Muscle layer of colon (tissue), 2 donors: ENCODE results near the gene DDX3X.
"Not testable (repeated sequence)": the region's sequence is repeated elsewhere in the genome, so short reads cannot be mapped to it uniquely, and the experiment has no call there.

Experiments used
- H3K27ac ChIP-seq: one replicate; pipeline ENCODE4 v1.7.0; 2013; ENCODE audit warnings: low read depth, mild to moderate bottlenecking, low read length, moderate library complexity
- H3K27me3 ChIP-seq, 2 donors: one replicate each; pipeline ENCODE4 v1.7.0; 2013; ENCODE audit warnings: low read length in 2 of 2, mild to moderate bottlenecking in 2 of 2; ENCODE audit not compliant: insufficient read depth in 2 of 2, control insufficient read depth in 1 of 2
- H3K36me3 ChIP-seq: one replicate; pipeline ENCODE4 v1.7.0; 2013; ENCODE audit warnings: mild to moderate bottlenecking, low read length; ENCODE audit not compliant: insufficient read depth
- H3K4me1 ChIP-seq: one replicate; pipeline ENCODE4 v1.7.0; 2013; ENCODE audit warnings: mild to moderate bottlenecking, low read length; ENCODE audit not compliant: insufficient read depth
- H3K4me3 ChIP-seq, 2 donors: one replicate each; pipeline ENCODE4 v1.7.0; 2013; ENCODE audit warnings: low read length in 2 of 2, low read depth in 1 of 2, mild to moderate bottlenecking in 1 of 2, moderate library complexity in 1 of 2
- H3K9ac ChIP-seq: one replicate; pipeline ENCODE4 v1.7.0; 2013; ENCODE audit warnings: low read length
- H3K9me3 ChIP-seq: one replicate; pipeline ENCODE4 v1.7.0; 2013; ENCODE audit warnings: mild to moderate bottlenecking, low read length
- donor health status: abdominal sarcoma.
- donor health status: Adenocarcinoma of cecum.

DDX3X gene

GRCh38 chrX:41397768-41398167, 63.8 kb downstream of the DDX3X start:
- H3K9me3 ChIP-seq: peaks cover 11% of the 10 kb centered on the region
- H3K27ac ChIP-seq: no peak overlapping the region
- H3K9ac ChIP-seq: no peak overlapping the region

GRCh38 chrX:41402556-41402955, 68.6 kb downstream of the DDX3X start:
- H3K4me1 ChIP-seq, H3K27ac ChIP-seq, H3K9ac ChIP-seq, H3K9me3 ChIP-seq, H3K27me3 ChIP-seq, H3K4me3 ChIP-seq, H3K36me3 ChIP-seq: not testable (repeated sequence)

More at GRCh38 chrX:41397768-41398167, 63.8 kb downstream of the DDX3X start:
- no peaks in the 10 kb centered on the region for H3K27me3 ChIP-seq
- no peak overlapping the region for H3K4me3 ChIP-seq
- H3K36me3 ChIP-seq: no peaks in the 10 kb centered on the region
- no peaks in the 10 kb centered on the region for H3K4me1 ChIP-seq

- no peaks in the 10 kb centered on the region for H3K36me3 ChIP-seq
- no peaks in the 10 kb centered on the region for H3K27me3 ChIP-seq
- H3K27ac ChIP-seq: no peak overlapping the region
- no peak overlapping the region for H3K4me3 ChIP-seq
- H3K9me3 ChIP-seq: no peaks in the 10 kb centered on the region
- H3K9ac ChIP-seq: no peak overlapping the region
- no peaks in the 10 kb centered on the region for H3K4me1 ChIP-seq
Measured at GRCh38 chrX:41405551-41405950, 71.6 kb downstream of the DDX3X start.

GRCh38 chrX:41406201-41406600, 72.2 kb downstream of the DDX3X start:
- no peak overlapping the region for H3K9ac ChIP-seq
- no peak overlapping the region for H3K4me3 ChIP-seq
- no peaks in the 10 kb centered on the region for H3K27me3 ChIP-seq
- H3K27ac ChIP-seq: no peak overlapping the region
- no peaks in the 10 kb centered on the region for H3K36me3 ChIP-seq
- no peaks in the 10 kb centered on the region for H3K9me3 ChIP-seq
- H3K4me1 ChIP-seq: no peaks in the 10 kb centered on the region

- H3K36me3 ChIP-seq: no peaks in the 10 kb centered on the region
- H3K4me1 ChIP-seq: no peaks in the 10 kb centered on the region
- H3K9me3 ChIP-seq: no peaks in the 10 kb centered on the region
- H3K4me3 ChIP-seq: no peak overlapping the region
- H3K9ac ChIP-seq: no peak overlapping the region
- H3K27me3 ChIP-seq: no peaks in the 10 kb centered on the region
- no peak overlapping the region for H3K27ac ChIP-seq
Measured at GRCh38 chrX:41407816-41408215, 73.9 kb downstream of the DDX3X start.

- Histone ChIP-seq H3K4me3 (no peak overlapping the region), H3K27ac (no peak overlapping the region), H3K36me3 (no peaks in the 10 kb centered on the region), H3K27me3 (no peaks in the 10 kb centered on the region), H3K9me3 (no peaks in the 10 kb centered on the region), H3K9ac (no peak overlapping the region), H3K4me1 (no peaks in the 10 kb centered on the region)
Measured at GRCh38 chrX:41408576-41408975, 74.6 kb downstream of the DDX3X start.

DNA sequence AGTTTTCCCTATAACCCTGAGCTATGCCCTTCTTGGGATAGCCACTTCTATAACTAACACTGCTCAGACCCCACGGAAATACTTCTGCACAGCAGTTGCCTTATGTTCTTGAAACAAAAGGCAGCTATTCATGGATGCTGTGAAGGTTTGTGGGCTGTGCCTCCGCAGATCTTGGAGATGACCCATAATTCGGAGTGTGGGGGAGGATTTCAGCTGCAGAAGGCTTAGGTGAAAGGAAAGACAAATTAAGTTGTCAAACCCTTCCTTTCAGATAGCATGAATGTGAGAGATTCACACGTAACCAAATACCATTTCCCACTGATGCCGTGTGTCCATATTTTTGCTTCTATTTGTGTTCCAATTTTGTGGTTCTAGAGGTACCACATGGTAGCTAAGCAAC, 75.0 kb downstream of the DDX3X start:
- H3K4me3 ChIP-seq: no peak overlapping the region
- H3K4me1 ChIP-seq: no peaks in the 10 kb centered on the region
- H3K9me3 ChIP-seq: no peaks in the 10 kb centered on the region
- H3K36me3 ChIP-seq: no peaks in the 10 kb centered on the region
- H3K9ac ChIP-seq: no peak overlapping the region
- H3K27me3 ChIP-seq: no peaks in the 10 kb centered on the region
- H3K27ac ChIP-seq: no peak overlapping the region

GRCh38 chrX:41411222-41411621, 77.3 kb downstream of the DDX3X start:
- not testable (repeated sequence) for H3K4me3 ChIP-seq, H3K9ac ChIP-seq, H3K4me1 ChIP-seq, H3K36me3 ChIP-seq, H3K9me3 ChIP-seq, H3K27me3 ChIP-seq, H3K27ac ChIP-seq

DNA sequence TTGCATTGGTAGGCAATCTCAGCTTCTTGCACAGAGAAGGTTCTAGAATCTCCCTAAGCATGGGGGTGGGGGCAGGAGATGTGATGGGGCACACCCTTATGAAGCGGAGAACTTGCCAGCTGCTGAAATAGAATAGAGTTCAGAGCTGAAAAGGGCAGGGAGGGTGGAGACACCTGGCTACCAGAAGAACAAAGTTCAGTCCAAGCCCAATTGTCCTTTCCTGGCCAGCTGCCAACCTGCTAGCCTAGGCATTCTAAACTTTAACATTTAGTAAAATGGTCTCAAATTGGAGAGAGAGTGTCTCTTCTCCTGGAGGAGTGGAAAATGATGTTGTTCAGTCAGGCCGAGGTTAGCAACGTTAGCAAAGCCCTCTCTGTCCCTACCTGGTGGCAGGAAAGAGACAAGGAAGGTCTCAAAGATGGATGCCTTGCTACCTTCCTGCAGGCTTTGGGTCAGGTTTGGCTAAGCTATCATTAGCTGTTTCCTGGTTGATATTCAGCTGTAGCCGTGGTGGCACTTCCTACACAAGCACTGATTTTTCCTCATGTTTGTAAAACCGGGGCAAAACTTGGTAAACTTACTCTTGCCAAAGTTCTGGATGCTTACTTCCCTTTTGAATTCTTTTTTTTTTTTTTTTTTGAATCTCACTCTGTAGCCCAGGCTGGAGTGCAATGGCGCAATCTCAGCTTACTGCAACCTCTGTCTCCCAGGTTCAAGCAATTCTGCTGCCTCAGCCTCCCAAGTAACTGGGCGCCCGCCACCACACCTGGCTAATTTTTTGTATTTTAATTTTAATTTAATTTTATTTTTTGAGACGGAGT, 78.5 kb downstream of the DDX3X start:
- no peaks in the 10 kb centered on the region for H3K36me3 ChIP-seq
- H3K9ac ChIP-seq: no peak overlapping the region
- H3K4me1 ChIP-seq: no peaks in the 10 kb centered on the region
- H3K27me3 ChIP-seq: no peaks in the 10 kb centered on the region
- no peak overlapping the region for H3K4me3 ChIP-seq
- H3K27ac ChIP-seq: no peak overlapping the region
- H3K9me3 ChIP-seq: no peaks in the 10 kb centered on the region
